Measurements from ENCODE around the gene ADAMTS2.

The ADAMTS2 gene

DNA sequence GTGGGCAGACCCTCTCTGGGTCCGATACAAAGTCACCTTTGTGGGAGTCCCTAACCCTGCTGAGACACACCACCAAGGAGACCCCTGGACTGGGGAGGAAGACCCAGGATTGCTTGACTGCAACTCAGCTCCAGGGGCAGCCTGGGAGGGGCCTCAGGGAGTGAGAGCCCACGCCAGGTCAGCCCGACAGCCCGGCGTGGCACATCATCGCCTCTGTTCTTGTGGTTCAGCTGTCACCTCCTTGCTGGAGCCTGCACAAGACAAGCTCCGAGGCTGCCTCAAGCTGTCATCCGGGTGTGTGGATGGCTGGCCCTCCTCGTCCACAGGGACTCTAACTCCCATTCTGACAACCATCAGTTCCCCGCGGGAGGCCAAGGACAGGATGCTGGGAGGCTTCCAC, 151.5 kb downstream of the ADAMTS2 start:
- TF ChIP-seq, protein P1, sequence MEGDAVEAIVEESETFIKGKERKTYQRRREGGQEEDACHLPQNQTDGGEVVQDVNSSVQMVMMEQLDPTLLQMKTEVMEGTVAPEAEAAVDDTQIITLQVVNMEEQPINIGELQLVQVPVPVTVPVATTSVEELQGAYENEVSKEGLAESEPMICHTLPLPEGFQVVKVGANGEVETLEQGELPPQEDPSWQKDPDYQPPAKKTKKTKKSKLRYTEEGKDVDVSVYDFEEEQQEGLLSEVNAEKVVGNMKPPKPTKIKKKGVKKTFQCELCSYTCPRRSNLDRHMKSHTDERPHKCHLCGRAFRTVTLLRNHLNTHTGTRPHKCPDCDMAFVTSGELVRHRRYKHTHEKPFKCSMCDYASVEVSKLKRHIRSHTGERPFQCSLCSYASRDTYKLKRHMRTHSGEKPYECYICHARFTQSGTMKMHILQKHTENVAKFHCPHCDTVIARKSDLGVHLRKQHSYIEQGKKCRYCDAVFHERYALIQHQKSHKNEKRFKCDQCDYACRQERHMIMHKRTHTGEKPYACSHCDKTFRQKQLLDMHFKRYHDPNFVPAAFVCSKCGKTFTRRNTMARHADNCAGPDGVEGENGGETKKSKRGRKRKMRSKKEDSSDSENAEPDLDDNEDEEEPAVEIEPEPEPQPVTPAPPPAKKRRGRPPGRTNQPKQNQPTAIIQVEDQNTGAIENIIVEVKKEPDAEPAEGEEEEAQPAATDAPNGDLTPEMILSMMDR (IDR thresholded peaks at IDR 0.05; ENCODE audit: low read depth, low read length) = no peak
- DNase-seq (ENCODE audit: extremely low read depth, low read depth) = no peak

GRCh38 chr5:179192891-179193470, 152.3 kb downstream of the ADAMTS2 start:
- no peak for DNase-seq (ENCODE audit: extremely low read depth, low read depth)
- TF ChIP-seq, protein P1 (IDR thresholded peaks at IDR 0.05; ENCODE audit: low read depth, low read length) = no peak

GRCh38 chr5:179192185-179192890, 152.9 kb downstream of the ADAMTS2 start:
- DNase-seq (ENCODE audit: extremely low read depth, low read depth) = no peak
- TF ChIP-seq, protein P1 (IDR thresholded peaks at IDR 0.05; ENCODE audit: low read depth, low read length) = no peak

DNA sequence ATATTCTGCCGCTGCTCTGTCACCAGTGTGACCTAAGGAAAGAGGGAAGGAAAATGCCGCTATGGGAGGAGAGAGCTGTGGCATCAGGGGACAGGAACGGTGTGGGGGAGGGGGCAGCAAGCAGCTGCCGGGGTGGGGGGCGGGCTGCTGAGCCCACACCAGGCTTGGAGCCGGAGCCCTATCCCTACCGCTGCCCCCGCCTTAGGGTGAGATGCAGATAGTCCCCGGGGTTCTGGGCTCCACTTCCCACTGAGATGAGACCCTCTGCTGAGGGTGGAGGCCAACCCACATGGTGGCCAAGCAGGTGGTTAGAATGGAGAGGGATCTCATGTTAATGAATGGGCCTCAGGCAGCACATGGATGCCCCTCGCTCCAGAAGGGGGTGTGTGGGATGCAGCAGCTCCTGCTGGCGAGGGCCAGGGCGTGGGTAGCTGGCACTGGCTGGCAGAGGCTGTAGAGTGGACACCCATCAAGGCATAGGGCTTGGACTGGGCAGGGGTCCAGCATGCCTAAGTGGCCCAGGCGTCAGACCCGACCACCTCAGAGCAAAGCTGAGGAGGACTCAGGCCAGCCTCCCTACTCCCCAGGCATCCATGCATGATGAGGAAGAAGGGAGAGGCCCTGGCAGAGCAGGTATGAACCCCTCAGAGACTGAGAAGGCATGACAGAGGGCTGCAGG, 153.6 kb downstream of the ADAMTS2 start:
- TF ChIP-seq, protein P1 (IDR thresholded peaks at IDR 0.05; ENCODE audit: low read depth, low read length) = no peak
- DNase-seq (ENCODE audit: extremely low read depth, low read depth) = no peak

DNA sequence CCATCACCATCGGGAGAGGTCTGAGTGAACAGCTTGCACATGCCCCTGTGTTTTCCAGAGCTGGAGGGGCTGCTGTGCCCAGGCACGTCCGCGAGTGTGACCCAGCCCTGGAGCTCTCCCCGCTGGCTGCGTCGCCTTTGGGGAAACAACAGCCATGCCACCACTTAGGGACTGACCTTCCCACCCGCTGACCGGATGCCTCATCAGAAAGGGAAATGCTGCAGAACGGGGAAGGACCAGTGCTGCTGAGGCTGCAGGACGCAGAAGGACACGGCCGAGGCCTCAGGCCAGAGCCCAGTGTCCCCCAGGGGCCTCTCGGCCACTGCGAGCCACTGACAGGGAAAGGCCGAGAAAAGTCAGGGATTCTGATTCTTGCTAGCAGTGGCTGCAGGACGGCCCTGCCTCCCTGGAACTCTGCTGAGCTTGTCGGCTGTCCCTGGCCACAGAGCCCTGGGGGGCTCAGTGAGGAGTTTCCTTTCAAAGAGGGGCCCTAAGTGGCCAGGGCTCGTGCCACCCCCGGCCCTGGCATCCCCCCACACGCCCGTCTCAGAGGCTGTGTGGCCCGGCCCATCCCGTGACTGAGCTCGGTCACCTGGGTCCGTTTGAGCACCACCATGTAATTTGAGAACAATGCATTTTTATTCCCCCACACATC, 154.3 kb downstream of the ADAMTS2 start:
- TF ChIP-seq, protein P1 (IDR thresholded peaks at IDR 0.05; ENCODE audit: low read depth, low read length) = no peak

GRCh38 chr5:179188636-179189035, 156.6 kb downstream of the ADAMTS2 start:
- no peak for DNase-seq (ENCODE audit: extremely low read depth, low read depth)

More for the DNA sequence above, 154.3 kb downstream of the ADAMTS2 start:
- DNase-seq (ENCODE audit: extremely low read depth, low read depth) = no peak

More at GRCh38 chr5:179188636-179189035, 156.6 kb downstream of the ADAMTS2 start:
- TF ChIP-seq, protein P1 (IDR thresholded peaks at IDR 0.05; ENCODE audit: low read depth, low read length) = no peak
